Brain microvascular endothelial cell (primary cell): ENCODE data around the gene RGS5.

ENCODE experiments used
- DNase-seq: peaks from one replicate; pipeline ENCODE4 v3.0.0-alpha.2; 2020
- H3K27ac ChIP-seq: fragments of 250-450 bp; sonication (Bioruptor Pico); 2 replicates; pipeline ENCODE4 v1.5.1; 2020; ENCODE audit warnings: mild to moderate bottlenecking, moderate library complexity
- H3K27me3 ChIP-seq: fragments of 250-450 bp; sonication (Bioruptor Pico); replicated peaks from 2 replicates; pipeline ENCODE4 v1.5.1; 2020; ENCODE audit warnings: mild to moderate bottlenecking
- H3K36me3 ChIP-seq: fragments of 250-450 bp; sonication (Bioruptor Pico); replicated peaks from 2 replicates; pipeline ENCODE4 v1.5.1; 2020; ENCODE audit warnings: mild to moderate bottlenecking
- H3K4me3 ChIP-seq: 2 replicates; pipeline ENCODE4 v1.5.1; 2011; ENCODE audit warnings: low read depth, mild to moderate bottlenecking, control low read depth, low read length, moderate library complexity
- in situ Hi-C: cut with HindIII; loops from 2 replicates; pipeline ENCODE4 v1.10.0; 2017; ENCODE audit warnings: low sequenced_read_pairs, low pct_ligation_motif_present
- TF ChIP-seq, protein P1 (sequence below): IDR thresholded peaks from 2 replicates; pipeline ENCODE4 v1.5.1; 2011; ENCODE audit warnings: low read depth, mild to moderate bottlenecking, moderate library complexity, low read length, control low read depth, inconsistent platforms; ENCODE audit errors: missing control alignments

RGS5 gene

DNA sequence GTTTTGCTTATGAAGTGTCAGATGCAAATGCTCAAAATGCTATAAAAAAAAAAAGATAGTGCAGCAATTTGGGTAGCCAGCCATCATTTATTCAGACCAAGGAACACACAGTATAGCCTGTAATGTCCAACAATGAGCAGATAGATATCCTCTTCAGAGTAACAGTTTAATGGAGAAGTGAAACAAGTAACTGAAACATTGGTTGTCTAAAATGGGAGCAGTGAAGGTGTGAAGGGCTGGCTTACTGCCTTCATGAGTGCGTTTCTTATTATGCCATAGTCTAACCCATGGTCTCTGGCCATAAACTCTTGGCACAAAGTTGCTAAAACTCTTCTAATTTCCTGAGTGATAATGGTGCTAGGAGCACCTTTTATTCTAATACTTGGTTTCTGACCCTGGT, 11.4 kb downstream of the RGS5 start:
- in situ Hi-C loops: loop anchor here (25.0 kb wide), 1 partner anchor 354 kb away; no protein-coding TSS in a partner anchor
- TF ChIP-seq, protein P1, sequence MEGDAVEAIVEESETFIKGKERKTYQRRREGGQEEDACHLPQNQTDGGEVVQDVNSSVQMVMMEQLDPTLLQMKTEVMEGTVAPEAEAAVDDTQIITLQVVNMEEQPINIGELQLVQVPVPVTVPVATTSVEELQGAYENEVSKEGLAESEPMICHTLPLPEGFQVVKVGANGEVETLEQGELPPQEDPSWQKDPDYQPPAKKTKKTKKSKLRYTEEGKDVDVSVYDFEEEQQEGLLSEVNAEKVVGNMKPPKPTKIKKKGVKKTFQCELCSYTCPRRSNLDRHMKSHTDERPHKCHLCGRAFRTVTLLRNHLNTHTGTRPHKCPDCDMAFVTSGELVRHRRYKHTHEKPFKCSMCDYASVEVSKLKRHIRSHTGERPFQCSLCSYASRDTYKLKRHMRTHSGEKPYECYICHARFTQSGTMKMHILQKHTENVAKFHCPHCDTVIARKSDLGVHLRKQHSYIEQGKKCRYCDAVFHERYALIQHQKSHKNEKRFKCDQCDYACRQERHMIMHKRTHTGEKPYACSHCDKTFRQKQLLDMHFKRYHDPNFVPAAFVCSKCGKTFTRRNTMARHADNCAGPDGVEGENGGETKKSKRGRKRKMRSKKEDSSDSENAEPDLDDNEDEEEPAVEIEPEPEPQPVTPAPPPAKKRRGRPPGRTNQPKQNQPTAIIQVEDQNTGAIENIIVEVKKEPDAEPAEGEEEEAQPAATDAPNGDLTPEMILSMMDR: no peak
- Histone ChIP-seq H3K36me3 (no peaks in the 10 kb centered on the region), H3K27ac (no peak overlapping the region), H3K4me3 (no peak overlapping the region), H3K27me3 (no peaks in the 10 kb centered on the region)
- DNase-seq: no peak

DNA sequence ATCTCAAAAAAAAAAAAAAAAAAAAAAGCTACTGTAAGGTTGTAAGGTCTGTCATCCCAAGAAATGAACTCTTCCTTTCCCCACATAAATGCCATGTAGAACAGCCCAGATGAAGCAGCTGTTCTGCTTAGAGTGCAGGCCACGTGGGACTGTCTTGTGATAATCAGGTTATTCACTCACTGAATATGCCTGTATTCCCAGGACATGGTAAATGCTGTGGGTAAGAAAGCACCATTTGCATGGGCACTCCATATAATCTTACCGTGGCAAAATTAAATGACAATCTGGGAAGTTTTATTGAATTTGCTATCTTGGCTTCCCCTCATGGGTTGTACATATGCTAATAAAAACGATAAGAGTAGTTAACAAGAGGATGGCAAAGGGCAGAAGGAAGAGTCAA, 13.8 kb downstream of the RGS5 start:
- Histone ChIP-seq H3K27ac (no peak overlapping the region), H3K36me3 (no peaks in the 10 kb centered on the region), H3K27me3 (no peaks in the 10 kb centered on the region), H3K4me3 (no peak overlapping the region)
- TF ChIP-seq, protein P1: no peak
- DNase-seq: no peak
- in situ Hi-C loops: loop anchor here (25.0 kb wide), 1 partner anchor 352 kb away; no protein-coding TSS in a partner anchor

DNA sequence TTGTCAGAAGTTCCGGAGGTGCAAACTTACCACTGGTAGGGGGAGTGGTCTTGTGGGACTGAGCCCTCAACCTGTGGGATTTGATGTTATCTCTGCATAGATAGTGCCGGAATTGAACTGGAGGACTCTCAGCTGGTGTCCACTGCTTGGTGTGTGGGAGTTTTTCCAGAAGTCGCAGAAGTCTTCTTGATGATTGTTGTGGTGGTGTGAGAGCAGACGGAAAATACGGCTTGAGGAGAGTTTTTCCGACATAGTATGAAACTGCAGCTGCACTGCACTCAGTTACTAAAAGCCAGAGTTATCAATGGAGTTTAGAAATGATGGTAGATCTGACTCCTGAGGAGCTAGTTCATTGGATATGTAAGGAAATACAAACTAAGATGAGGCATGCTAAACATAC, 14.9 kb downstream of the RGS5 start:
- in situ Hi-C loops: loop anchor here (25.0 kb wide), 1 partner anchor 351 kb away; no protein-coding TSS in a partner anchor
- DNase-seq: no peak
- H3K4me3 ChIP-seq: no peak overlapping the region

DNA sequence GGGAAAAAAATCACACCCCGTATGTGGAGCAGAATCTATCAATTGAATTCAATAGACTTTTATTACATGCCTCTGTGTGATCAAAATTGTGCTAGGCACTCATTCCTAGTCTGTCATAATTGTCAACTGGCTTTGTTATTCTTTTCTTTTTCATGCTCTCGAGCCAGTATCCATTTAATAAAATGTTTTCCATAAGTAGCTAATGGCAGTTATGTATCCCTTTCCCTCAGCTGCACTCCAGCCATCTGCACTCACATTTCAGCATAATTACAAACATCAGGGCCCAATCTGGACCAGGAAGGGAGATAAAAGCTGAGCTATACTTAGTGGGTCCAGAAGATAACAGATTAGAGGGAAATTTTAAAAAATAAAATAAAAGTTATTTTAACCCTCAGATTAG, 15.9 kb downstream of the RGS5 start:
- TF ChIP-seq, protein P1: no peak
- DNase-seq: no peak
- H3K4me3 ChIP-seq: no peak overlapping the region
- no peak overlapping the region for H3K27ac ChIP-seq
- no peaks in the 10 kb centered on the region for H3K36me3 ChIP-seq
- H3K27me3 ChIP-seq: no peaks in the 10 kb centered on the region
- in situ Hi-C loops: loop anchor here (25.0 kb wide), 1 partner anchor 350 kb away; no protein-coding TSS in a partner anchor

More for the DNA sequence above, 14.9 kb downstream of the RGS5 start:
- Histone ChIP-seq H3K27ac (no peak overlapping the region), H3K27me3 (no peaks in the 10 kb centered on the region), H3K36me3 (no peaks in the 10 kb centered on the region)
- TF ChIP-seq, protein P1: no peak

DNA sequence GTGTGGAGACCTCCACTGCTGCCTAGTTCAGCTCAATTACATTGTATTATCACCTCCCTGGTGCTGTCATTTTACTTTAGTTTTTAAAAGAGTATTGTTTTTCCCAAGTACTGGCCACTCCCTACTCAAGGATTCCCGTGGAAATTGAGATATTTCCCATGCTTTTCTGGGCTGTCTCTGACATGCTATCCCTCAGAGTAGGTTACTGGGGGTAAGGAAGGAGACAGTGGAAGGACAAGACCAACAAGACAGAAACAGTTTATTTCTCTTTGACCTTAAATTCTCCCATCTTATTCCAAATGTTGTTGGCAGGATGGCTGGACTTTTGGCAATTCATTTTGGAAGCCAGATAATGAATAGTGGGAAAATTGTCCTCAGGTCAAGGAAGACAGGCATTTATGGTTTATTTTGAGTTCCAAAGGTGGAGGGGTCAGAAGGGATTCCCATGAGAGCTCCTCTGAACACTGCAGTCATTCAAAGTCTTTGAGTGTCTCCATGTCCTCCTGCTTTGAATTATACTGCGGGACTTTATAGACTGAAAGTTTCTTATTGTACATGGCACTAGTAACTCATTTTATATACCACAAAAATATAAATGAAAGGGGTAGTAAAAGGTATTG, 20.3 kb downstream of the RGS5 start:
- DNase-seq: no peak
- in situ Hi-C loops: loop anchor here (25.0 kb wide), 1 partner anchor 345 kb away; no protein-coding TSS in a partner anchor
- H3K36me3 ChIP-seq: no peaks in the 10 kb centered on the region
- TF ChIP-seq, protein P1: no peak
- no peaks in the 10 kb centered on the region for H3K27me3 ChIP-seq
- no peak overlapping the region for H3K4me3 ChIP-seq
- no peak overlapping the region for H3K27ac ChIP-seq
